ENCODE results near the gene AP5Z1. TPM values are rescaled to one million over a fixed set of nuclear protein-coding genes. Genes with fewer than 3 reads are reported as not detected.

AP5Z1 gene
- total RNA-seq, 1 experiment from 2014 or later: 15.7 TPM

DNA sequence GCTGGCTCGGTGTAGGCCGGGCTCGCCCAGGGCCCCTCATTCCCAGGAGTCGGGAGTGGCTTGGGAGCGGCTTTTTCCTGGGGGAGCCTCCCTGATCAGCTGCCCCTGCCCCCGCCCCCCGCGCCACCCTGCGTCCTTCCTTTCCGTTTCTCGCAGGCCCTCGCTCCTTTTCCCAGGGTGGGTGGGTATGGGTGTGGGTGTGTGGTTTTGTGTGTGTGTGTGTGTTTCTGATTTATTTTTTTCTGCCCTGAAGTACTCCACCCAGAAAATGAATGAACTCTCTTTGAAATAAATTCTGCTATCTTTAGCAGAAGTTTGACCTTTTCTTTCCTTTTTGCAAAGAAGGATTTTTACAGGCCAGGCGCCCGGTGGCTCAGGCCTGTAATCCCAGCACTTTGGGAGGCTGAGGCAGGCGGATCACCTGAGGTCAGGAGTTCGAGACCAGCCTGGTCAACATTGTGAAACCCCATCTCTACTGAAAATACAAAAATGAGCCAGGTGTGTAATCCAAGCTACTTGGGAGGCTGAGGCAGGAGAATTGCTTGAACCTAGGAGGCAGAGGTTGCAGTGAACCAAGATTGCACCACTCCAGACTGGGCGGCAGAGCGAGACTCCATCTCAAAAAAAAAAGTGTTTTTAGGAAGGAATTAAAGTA lies 30.0 kb upstream of the AP5Z1 start:
- no peak for DNase-seq (ENCODE audit: low read depth)

DNA sequence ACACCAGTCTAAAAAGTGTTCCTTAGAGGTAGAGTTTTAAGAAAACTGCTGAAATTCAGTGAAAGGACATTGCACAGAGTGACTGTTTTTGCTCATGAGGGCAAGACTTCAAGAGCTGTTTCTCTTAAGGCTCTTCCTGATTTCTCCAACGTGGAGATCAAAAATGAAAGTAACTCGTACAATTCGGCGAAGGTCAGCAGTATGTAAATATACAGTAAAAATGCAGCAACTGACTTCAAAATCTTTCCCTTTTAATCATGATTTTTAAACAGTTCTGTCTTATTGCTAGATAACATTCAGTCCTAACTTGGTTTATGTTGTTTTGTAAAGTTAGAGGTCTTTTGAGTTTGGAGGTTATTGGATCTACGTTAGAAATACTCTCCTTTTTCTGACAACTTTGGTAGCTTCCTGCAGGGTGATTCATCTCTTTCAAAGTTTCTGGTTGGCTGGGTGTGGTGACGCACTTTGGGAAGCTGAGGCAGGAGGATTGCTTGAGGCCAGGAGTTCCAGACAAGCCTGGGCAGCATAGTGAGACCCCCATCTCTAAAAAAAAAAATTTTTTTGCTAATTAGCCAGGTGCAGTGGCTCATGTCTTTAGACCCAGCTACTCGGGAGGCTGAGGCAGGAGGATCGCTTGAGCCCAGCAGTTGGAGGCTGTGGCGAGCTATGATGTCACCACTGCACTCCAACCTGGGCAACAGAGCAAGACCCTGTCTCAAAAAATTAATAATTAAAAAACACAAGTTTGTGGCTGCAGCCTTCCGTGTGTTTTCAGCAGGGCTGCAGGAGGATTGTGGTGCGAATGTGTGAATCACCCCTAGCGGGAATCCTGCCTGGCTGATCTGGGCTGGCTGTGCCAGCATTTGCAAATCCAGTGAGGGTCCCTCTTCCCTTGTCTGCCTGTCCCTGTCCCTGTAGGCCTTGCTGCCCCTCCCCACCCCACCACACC lies 29.2 kb upstream of the AP5Z1 start:
- peak; percentile 86 for DNase-seq (ENCODE audit: low read depth)

DNA sequence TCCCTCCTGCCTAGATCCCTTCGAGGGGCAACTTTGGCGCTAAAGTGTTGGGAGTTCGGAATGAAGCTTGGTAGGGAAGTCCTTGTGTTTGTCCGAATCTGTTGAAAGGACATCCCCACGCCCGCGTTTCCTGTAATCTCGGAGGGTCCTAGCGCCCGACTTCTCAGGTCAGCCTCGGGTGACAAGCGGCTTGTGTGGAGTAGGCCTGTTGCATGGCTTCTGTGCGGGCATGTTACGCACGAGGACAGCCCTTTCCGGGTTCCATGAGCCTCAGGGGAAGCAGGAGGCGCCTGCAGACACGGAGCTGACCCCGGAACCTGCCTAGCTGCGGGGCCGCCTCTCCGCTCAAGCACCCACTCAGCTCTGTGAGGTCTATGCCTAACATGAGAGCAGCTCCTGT lies 28.4 kb upstream of the AP5Z1 start:
- DNase-seq (ENCODE audit: low read depth): no peak

DNA sequence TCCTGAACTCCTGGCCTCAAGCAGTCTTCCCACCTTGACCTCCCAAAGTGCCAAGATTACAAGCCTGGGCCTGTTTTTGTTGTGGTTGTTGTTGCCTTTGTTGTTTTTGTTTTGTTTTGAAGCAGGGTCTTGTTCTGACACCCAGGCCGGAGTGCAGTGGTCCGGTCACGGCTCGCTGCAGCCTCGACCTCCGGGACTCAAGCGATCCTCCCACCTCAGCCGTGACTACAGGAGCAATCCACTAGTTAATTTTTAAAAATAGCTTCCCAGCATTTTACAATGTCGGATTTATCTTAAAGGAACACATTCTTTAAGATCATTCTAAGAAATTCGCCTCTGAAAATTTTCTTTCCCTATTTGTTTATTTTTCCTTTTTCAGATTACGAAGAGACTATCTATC lies 27.7 kb upstream of the AP5Z1 start:
- no peak for DNase-seq (ENCODE audit: low read depth)

DNA sequence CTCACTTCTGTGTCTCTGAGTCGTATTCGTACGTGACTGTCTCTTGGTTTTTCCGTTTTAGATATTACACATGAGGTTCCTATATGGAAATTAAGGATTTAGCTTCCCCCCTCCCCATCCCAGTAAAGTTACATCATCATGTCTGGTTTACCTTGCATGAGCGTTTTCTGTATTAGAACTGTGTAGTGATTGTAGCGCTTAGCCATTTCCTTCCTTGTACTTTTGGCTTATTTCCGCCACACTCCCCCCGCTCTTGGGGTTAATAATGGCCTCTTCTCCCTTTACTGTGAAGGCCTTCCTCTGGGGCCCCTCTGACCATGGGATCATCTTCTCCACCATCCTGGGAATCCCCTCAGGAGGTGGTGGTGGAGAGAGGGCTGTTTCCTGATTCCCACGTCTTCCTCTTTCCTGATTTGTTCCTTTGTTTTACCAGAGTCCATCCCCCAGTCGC lies 27.2 kb upstream of the AP5Z1 start:
- no peak for DNase-seq (ENCODE audit: low read depth)

DNA sequence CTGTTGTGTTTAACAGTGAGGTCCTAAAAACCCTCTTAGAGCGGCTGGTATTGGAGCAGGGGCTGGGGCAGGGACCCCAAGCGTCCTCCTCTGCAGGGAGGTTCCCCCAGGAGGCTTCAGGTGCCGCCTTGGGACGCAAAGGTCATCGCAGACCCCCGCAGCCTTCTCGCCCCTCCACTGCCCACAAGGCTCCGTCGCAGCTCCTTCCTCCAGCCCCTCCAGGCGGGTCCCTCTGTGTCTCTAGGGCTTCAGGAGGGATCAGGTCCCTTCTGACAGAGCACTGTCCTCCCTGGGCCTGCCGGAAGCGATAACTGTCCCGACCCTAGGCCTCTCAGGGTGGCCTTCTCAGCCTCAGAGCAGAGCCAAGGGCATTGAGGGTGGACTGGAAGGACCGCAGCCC lies 26.1 kb upstream of the AP5Z1 start:
- no peak for DNase-seq (ENCODE audit: low read depth)

DNA sequence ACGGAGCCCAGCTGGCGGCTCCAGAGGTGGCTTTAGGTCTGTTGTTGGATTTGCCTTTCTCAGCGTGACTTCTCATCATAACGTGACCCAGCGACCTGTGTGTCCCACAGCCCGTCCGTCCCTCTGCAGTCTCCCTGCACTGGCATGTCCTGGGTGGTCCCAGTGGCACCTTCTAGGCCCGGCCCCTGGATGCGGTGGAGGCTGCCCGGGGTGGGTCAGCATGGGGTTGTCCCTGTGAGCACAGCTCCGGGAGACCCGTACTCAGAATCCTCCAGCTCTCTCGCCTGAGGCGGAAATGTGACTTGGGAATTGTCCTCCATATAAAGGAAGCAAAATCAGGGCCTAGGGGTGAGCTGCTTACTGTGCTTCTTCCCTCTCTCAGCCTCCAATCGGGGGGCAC lies 25.6 kb upstream of the AP5Z1 start:
- DNase-seq (ENCODE audit: low read depth): no peak

DNA sequence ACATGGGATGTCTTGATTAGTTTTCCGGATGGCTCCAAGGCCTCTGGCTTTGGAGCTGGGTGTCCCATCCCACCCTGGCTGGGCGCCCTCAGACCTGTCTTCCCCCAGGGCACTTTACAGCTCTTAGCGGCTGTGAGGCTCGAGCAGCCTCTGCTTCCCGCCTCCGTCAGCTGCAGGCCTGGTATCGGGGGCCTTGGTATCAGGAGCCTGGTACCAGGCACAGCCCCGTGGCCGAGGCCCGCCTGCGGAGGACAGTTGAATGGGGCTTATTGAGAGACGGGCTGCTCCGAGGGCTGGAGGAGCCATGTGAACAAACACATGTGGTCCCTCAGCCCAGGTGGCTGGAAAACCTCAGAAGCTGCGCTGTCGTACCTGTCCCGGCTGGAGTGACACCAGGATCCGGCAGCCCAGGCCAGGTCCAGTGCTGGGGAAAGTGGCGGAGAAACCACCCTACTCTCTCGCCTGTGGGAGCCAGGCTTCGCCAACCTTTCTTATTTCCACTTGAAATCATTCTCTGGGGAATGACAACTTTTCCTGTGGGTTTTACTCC lies 23.9 kb upstream of the AP5Z1 start:
- no peak for DNase-seq (ENCODE audit: low read depth)

DNA sequence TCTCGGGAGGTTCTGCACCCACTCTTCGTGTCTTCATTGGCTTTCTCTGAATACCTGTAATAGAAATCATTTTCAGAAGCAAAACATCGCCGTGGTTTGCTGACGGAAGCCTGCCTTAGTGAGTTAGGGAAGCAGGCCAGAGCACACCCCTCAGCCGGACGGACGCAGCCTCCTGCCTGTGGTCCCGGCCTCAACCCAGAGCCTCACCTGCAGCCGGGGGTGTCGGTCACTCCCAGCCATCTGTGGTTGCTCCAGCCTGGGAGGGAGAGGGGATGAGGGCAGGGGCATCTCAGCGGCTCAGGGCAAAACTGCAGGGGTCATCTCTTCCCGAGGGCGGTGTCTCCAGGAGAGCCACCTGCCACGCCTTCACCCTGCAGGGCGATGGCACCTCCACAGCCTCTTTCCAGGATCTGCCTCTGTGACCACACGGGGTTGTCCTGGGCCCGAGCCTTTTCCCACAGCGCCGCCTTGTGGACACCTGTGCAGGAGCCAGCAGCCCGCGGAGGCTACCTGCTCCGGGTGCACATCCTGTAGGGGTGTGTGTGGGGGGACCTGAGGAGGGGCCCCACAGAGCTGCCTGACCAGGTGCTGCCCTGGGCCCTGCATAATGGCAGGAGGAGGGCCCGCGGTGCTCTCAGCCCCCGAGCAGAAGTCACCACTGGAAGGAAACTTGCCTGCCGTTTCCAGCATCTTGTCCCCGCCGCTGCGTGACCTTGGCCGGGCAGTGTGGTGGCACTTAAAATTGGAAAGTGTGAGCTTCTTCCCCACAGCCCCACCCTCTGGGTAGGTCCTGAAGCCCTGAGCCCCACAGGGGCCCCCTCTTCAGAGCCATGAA lies 21.6 kb upstream of the AP5Z1 start:
- DNase-seq (ENCODE audit: low read depth): peak; percentile 42

DNA sequence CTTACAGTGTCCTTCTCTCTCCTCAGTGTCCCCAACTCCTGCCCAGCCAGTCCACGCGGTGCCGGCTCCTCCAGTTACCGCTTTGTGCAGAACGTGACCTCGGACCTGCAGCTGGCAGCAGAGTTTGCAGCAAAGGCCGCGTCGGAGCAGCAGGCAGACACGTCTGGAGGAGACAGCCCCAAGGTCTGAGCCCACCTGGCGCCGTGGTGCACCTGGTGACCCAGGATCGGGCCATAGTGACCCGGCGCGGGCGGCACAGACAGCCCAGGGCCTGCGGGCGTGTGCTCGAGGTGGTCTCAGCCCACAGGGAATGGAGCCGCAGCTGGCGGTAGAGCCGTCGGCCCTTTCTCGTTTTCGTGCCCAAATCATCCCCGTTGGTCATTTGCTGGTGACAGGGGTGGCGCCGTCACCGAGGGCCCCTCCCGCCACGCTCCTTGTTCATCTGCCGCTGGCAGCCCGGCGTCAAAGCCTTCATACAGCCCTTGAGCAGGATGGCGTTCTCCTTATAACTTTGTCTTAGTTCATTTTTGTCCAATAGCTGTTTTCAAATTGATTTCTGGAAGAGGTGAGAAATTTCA lies 20.9 kb upstream of the AP5Z1 start:
- DNase-seq (ENCODE audit: low read depth): no peak

DNA sequence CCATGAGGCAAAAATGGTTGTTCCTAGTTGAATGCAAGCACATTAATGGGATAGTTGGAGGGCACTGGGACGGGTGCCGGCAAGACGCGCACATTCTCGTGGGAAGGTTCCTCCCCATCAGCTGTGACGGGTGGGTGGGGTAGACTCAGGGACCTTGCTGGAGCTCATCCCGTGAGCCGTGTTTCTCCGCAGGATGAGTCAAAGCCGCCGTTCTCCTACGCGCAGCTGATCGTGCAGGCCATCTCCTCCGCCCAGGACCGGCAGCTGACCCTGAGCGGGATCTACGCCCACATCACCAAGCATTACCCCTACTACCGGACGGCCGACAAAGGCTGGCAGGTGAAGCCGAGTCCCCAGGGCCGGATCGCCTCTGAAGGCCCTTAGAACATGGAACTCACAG lies 20.4 kb upstream of the AP5Z1 start:
- DNase-seq (ENCODE audit: low read depth): no peak

DNA sequence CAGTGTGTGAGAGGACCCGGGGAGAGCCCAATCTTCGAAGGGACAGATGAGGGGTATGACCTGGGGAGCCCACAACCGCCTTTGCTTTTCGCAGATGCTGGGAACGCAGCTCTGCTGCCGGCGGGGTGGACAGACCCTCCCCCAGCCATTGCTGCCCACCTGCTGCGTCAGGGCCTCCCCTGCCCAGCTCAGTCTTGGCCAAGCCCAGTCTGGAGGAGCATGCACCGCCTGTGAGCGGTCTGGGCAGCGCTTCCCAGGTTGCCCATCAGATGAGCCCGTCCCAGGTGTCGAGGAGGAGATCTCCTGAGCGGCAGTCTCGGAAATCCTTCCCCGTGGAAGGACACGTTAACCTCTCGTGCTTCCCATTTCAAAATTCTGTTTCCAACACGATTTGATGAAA lies 17.3 kb upstream of the AP5Z1 start:
- DNase-seq (ENCODE audit: low read depth): no peak

DNA sequence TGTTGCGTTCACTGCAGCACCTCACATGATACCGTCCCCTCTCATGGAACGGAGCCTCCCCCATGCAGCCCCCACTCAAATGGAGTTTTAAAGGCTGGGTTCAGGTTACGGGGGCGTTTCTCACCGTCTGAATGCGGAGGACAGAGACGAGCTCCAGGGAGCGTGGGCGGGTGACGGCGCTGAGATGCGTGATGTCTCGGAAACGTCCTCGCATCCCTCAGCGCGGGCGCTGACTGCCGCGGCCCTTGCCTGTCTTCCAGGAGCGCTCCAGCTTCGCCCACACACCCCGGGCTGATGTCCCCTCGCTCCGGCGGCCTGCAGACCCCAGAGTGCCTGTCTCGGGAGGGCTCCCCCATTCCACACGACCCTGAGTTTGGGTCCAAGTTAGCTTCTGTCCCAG lies 16.6 kb upstream of the AP5Z1 start:
- no peak for DNase-seq (ENCODE audit: low read depth)

DNA sequence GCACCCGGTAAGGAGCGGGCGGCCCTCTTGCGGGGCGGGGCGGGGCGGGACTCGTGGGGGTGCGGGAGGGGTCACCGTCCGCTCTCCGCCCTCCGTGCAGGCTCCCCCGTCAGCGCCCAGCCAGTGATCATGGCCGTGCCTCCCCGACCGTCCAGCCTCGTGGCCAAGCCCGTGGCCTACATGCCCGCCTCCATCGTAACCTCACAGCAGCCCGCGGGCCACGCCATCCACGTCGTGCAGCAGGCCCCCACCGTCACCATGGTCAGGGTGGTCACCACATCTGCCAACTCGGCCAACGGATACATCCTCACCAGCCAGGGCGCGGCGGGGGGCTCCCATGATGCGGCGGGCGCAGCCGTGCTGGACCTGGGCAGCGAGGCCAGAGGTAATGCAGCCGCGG lies 16.2 kb upstream of the AP5Z1 start:
- no peak for DNase-seq (ENCODE audit: low read depth)

DNA sequence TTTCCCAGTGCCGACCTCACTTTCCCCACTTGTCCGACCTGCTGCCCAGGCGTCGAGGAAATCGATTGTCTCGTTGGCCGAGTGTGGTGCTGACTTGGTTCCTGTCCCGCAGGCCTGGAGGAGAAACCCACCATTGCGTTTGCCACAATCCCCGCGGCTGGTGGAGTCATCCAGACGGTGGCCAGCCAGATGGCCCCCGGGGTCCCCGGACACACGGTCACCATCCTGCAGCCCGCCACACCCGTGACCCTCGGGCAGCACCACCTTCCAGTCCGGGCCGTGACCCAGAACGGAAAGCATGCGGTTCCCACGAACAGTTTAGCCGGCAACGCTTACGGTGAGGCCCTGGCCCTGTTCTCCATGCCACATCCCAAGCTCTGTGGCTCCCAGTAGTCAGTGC lies 14.5 kb upstream of the AP5Z1 start:
- DNase-seq (ENCODE audit: low read depth): no peak

DNA sequence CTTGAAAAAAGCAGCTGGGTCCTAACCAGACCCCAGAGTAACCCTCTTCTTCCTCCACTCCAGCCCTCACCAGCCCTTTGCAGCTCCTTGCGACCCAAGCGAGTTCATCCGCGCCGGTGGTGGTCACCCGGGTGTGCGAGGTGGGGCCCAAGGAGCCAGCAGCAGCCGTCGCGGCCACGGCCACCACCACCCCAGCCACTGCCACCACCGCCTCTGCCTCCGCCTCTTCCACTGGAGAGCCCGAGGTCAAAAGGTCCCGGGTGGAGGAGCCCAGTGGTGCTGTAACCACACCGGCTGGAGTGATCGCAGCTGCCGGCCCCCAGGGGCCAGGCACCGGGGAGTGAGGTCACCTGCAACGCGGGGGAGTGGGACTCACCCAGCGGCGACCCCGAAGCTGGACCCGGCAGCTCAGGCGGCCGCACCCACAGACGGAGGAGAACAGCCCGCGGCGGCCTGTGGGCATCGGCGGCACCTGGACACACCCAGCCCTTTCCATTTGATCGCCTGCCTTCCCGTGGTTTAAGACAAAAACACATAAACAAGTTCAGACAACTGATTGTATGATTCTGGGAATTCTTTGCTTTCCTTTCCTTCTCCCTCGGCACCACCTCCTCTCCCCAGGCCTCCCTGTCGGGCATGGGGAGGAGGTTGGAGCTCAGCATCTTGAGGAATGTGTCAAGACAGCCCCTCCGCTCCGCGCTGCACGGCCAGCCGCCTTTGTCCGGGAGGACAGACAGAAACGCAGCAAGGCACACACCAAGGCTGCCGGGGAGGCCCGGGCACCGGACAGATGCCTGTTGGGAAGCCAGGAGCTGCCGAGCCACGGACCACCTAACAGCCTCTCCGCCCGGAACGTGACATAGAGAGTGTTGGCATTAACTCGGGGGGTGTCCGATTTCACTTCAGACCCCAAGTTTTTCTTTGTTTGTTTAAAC lies 13.0 kb upstream of the AP5Z1 start:
- no peak for DNase-seq (ENCODE audit: low read depth)

DNA sequence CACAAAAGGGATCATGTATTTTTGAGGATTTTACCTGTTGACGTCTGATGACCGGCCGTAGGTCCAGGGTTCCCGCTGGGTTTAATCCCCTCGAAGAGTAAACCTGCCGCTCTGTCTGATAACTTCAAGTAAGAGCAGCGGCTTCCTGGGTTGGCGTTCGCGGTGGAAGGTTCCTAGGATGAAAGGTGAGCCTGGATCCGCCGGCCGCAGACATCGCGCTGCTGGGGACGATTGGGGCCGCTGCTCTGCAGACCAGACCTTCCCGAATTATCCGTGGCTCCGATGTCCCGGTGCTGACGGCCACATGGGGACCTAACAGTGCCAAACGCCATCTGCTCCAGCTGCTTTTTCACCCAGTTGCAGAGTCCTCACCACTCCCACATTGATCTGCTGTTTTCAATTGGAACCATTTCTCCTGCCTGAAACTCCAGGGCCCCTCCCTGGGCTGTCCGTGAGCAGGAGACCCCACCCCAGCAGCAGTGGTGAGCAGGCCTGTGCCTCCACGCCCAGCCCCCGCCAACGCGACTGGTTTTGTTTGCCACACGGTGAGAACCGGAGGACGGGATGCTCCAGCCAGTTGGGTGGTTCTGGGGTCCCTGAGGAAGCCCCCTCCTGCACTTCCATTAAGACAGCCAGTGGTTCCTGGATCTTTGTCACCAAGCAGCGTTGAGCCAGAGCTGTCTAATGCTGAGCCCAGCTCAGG lies 12.2 kb upstream of the AP5Z1 start:
- DNase-seq (ENCODE audit: low read depth): no peak

DNA sequence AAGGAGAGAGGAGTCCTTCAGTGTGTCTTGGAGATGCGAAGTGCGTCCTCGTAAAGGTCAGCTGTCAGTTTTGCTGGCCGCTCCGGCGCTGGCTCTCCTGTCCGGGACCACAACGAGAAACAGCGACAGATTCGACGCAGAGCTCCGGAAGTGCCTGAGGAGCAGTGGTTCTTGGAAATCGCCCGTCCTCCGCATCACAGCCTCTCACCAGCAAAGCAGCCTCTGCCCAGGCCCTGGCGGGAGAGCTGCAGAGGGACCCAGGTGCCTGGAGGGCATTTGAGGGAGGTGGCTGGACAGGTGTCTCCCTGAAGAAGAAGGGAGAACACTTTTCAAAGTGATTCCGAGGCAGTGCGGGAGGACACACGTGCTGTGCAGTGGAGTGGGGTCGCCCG lies 11.6 kb upstream of the AP5Z1 start:
- DNase-seq (ENCODE audit: low read depth): no peak

DNA sequence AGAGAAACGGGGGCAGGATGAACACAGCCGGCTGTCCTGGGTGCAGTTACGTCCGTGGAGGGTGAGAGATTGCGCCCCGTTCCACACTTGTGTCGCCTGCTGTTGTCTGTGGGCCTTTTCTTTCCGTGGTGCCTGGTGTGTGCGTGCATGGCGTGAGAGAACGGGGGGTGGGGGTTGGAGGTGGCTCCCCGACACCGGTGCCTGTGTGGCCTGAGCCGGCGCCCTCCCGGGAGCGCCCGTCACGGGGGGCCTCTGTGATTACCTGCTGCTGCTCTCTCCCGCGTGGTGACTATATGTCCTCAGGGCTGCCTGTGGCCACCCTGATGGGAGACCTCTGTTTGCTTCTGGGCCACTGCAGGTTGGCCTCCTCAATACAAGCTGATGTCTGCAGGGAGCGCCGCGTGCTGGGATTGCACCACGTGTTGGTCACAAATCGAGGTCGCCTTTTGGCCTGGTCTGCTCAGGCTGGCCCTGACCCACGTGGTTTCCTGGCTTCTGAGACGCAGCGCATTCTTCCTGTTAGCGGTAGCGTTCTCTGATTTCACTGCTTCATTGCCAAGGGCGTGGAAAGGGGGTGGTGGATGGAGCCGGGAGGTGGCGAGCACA lies 10.9 kb upstream of the AP5Z1 start:
- DNase-seq (ENCODE audit: low read depth): no peak
